ENCODE results near the gene GATB.

The GATB gene

DNA sequence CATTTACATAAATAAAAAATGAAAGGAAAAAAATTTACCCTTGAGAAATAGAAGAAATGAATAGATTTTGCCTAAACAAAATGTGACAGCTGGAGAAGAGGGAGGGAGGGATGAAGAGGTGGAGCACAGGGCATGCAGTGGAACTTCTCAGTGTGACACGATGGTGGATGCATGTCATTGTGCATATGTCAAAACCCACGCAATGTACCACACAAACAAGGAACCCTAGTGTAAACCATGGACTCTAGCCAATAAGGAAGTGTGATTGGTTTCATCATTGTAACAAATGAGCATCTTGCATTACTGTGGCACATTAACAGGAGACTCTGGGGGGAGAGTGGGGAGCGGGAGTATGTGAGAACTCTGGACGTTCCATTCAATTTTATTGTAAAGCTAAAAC is 58.6 kb downstream of the GATB start:
- in situ Hi-C loops (cut with HindIII; ENCODE audit: low sequenced_read_pairs): no loop called here

DNA sequence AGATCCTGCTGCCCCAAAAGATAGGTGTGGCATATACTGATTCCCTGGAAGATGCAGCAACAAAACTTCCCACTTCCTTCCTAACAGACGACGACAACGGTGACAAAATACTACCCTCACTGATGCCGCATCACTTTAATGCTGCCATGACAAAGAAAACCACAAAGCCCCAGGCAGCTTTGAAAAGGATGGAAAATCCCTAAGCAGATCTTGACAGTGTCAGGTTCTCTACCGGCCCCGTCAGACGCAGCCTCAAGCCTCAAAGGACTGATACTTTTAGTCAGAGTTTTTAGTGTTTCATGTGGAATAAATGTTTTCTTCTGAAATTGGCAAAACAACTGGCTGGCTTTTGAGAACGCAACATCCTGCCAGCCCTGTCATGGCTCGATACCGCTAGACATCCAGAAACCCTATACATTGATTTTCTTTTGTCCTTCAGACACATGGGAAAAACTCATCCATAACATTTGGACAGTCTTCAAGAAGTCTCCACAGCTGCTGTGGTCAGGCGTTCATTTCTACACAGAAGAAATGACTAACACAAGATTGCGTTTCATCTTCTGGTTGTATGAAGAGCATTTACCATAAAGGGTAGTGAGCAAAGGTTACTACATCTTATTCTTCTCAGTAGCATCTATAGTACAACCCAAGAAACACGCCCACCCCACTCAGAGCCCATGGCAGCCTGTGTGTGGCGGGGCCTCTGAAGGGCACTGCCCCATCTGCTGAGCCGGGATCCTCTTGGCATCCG is 60.1 kb downstream of the GATB start:
- in situ Hi-C loops (cut with HindIII; ENCODE audit: low sequenced_read_pairs): no loop called here

DNA sequence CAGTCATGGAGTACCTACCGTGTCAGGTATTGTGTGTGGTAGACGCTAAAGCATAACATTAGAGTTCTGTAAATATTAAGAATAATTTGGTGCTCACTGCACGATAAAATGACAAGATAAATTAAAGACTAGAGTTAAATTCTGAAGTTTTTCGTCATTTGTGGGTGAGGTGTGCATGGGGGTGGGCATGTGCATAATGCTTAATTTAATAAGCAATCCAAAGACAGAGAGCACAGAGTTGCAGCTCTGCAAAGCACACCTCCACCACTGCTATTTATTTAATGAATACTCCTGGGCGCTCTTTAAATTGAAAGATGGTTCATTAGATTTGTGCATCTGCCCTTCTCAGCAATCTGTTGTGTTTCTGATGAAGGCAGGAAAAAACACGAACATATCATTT is 62.6 kb downstream of the GATB start:
- in situ Hi-C loops (cut with HindIII; ENCODE audit: low sequenced_read_pairs): no loop called here

DNA sequence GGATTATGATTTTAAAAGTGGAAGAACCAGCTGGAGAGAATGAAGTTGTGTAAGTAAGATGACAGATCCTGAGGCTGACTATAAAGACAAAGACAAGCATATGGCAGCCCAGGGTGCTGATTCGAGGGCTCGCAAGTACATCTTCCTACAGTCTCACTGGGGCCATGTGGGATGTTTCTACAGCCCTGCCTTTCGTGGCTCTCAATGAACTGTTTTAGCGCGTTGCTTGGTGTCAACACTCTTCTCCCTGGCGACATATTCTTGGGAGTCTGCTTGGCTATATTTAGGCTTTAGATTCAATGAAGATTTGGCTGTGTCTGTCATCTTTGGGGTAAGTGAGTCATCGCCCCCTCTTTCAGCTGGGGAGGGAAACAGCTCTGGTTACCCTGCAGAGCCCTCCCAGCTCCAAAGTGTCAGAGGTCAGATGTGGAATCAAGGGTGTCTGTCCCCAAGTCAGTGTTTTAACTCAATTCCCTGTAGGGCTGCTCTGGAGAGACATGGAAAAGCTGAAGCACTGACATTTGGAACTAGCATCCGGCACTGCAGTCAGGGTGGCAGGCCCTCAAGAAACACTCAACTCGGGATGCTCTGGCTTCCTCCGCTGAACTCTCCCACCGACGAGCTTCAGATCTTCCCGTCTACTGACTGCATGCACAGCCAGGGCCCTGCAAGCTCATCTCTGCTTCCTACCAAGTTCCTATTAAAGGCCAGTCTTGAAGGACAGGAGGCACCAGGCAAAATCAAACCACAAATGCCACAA is 65.7 kb downstream of the GATB start:
- in situ Hi-C loops (cut with HindIII; ENCODE audit: low sequenced_read_pairs): no loop called here

DNA sequence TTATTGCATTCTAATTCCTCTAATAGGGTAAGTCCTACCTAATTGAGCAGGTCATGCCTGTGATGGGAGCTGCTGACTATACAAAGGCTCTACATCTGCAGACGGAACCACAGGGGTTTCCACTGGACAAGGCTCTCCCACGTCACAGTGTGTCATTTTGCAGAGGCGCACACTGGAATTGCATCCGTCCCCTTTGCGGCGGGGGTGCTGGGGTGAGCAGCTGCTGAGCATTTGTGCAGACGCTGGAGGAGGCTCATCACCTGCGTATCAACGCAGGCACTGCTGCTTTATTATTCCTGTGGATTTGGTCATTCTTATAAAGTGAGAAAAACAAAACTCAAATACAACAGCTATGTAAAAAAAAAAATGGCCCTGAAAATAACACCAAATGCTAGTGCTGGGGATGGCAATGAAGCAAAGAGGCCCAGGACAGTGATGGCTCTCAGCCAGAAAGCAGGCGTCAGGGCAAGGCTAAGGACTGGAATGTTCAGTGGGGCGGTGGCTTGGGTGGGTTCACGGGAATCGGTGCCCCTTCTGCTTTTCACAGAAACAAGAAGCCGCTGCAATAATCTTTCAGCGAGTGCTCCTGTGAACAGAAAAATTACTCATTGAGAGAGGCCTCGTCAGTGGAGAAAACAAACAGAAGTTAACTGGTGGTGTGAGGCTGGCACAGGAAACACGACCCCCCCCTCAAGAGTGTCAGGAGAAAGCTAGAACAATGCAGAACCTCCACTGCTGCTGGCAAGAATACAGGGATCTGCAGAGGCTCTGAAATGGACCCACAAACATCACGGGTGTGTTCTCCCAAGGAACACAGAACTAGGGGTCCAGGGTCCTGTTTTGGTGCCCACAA is 67.8 kb downstream of the GATB start:
- in situ Hi-C loops (cut with HindIII; ENCODE audit: low sequenced_read_pairs): no loop called here

DNA sequence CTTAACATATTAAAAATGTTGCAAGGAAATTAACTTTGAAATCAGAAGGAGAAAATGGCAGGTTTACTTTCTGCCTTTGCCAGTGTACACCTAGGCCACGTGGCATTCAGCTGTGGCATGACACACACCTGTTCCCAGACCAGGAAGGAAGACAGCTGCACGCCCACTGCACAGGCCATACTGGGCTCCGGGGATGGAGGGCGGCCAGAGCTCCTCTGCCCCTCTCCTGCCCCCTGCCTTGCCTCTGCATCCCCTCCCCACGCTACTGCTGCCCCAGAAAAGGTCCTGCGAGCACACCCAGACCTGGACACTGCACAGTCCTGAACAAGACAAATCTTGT is 68.4 kb downstream of the GATB start:
- in situ Hi-C loops (cut with HindIII; ENCODE audit: low sequenced_read_pairs): no loop called here

DNA sequence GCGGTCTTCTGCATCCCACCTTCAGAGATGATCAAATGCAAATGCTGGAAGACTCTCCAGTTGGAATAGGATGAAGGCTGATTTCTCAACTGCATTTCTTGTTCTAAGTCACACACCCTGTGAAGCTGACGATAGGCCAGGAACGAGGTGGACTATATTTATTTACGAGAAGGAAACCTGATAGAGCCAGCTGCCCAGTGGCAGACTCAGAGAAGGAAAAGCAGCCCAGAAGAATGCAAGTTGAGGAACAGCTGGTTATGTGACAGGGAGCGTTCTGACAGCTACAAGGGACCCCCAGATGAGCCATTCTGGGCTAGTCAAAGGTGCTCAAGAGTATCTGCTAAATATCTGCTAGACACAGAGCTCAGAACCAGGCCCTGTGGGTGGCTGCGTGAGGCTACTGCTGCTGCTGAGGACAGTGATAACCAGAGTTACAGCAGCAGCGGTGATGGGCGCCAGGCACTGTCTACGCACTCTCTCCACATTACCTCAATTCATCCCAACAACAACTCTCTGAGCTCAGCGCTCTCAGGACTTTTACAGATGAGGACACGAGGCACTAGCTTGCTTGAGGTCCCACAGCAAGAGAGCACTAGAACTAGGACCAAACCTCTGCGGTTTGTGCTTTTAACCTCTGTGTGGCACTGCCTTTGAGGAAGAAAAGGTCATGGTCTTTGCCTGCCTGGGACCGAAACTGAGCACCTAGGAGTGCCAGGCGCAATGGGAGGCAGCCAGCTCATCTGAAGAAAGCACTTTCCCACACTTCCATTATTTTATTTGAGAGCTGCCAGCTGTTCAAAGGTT is 69.0 kb downstream of the GATB start:
- in situ Hi-C loops (cut with HindIII; ENCODE audit: low sequenced_read_pairs): no loop called here

DNA sequence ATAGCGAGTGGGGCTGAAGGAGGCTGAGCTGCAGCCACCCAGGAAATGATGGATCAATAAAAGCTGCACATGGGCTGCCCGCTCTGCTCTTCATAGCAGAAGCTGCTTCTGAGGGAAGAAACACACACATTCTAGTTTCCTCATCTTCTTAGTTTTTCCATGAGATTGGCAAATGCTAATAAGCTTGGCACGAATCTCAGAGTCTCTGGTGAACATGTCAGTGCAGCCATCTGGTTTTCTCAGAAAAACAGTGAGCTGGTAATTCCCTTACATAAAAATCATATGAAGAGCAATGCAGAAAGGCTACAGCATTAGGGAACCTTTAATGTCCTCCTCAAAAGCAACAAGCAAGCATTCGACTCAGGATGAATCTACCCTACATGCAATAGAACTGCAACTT is 69.9 kb downstream of the GATB start:
- in situ Hi-C loops (cut with HindIII; ENCODE audit: low sequenced_read_pairs): no loop called here

DNA sequence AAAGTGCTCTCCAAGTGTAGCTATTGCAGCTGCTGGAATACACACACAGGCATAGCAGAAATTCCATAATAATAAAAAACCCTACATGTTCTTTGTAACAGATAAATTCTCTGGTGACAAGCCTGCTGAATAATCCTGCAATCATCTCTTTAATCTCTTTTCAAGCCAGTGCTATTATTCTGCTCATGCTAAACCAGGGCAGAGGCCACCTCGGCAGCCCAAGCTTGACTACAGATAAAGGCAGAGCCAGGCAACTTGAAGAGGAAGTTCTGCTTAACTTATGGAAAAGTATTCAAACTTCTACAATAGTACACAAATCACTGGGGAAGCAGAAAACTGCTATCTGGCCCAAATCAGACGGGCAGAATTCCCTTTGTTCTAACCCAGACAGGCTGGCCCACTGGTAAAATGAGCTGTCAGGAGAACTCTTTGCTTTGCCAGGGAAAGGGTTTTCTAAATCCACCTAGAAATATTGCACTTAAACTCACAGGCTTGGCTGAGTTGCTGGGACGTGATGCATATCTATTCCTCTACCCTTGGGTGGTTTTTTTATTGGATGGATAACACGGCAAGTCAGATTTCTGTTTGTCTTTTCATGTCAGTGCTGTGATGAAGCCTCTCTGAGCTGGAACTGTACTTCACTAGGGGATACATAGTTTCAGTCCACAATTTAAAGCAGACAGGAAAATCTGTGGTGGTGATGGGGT is 70.5 kb downstream of the GATB start:
- in situ Hi-C loops (cut with HindIII; ENCODE audit: low sequenced_read_pairs): no loop called here

DNA sequence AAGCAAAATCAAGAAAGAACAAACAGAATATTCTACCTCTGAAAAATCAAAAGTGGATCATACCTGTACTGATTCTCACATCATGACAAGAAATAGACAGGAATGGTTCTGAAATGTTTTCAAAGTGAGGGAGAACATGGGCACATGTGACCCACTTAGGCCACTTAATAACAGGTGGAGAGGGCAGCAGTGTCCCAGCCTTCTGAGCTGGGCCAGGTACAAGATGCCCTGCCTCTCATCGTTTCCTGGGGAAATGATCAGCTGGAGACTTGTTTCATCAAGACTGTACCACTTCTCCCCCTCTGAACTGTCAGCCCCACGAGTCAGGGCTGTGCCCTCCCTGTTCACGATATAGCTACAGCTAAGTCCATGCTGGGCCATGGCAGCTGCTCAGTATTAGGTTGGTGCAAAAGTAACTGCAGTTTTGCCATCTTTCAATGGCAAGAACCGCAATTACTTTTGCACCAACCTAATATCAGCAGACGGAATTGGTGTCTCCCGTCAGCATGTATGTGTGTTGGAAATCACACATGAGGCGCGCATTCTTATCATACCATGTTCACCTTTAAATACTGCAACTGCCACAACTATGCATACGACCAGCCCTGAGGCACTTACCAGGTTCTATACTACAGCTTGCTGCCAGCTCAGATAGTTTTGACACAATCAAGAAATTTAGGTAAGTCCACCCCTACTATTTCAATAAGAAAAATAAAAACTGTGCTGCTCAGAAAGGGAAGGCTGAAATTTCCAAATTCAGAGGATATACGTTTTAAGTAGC is 71.4 kb downstream of the GATB start:
- in situ Hi-C loops (cut with HindIII; ENCODE audit: low sequenced_read_pairs): no loop called here

DNA sequence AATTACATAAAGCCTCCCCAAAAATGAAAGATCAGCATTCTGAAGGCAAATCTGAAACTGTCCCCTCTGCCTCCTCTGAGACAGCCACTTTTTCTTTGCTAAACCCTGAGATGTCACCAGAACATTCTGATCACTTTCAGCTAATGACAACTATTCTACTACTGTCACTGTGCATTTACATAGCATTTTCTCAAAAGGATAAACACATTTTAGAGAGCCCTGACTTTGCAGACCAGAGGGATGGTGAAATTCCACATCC is 72.1 kb downstream of the GATB start:
- in situ Hi-C loops (cut with HindIII; ENCODE audit: low sequenced_read_pairs): no loop called here

DNA sequence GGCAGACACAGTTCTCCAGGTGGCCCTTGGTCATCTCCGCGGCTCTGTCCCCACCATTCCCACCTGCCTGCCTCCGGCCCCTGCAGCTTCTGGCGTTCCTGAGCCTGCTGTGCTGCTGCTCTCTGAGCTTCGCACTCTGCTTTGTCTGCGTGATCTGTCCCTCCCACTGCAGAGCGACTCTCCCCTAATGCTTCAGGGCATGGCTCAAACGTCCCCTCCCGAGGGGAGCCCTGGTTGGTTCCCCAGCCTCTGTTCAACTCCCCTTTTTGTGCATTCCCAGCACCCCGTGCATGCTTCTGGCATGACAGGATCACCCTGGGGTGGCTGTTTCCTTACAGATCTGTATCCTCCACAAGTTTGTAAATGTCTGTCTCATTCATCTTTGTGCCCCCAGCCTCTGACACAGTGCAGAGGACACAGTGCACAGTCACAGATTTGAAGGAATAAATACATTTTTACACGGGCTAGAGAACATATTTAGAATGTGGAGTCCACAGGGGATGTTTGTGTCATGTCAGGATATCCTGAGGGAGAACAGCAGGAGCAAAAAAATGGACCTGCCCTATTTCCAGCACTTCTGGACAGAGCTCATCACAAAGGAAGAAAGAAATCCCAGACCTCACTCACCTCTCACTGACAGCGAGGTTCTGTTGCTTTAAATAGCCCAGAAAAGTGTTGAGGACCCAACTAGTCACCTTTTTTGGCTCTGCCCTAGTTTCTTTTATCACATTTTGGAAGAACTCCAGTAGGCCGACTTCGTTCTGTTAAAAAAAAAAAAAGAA is 72.6 kb downstream of the GATB start:
- in situ Hi-C loops (cut with HindIII; ENCODE audit: low sequenced_read_pairs): no loop called here

DNA sequence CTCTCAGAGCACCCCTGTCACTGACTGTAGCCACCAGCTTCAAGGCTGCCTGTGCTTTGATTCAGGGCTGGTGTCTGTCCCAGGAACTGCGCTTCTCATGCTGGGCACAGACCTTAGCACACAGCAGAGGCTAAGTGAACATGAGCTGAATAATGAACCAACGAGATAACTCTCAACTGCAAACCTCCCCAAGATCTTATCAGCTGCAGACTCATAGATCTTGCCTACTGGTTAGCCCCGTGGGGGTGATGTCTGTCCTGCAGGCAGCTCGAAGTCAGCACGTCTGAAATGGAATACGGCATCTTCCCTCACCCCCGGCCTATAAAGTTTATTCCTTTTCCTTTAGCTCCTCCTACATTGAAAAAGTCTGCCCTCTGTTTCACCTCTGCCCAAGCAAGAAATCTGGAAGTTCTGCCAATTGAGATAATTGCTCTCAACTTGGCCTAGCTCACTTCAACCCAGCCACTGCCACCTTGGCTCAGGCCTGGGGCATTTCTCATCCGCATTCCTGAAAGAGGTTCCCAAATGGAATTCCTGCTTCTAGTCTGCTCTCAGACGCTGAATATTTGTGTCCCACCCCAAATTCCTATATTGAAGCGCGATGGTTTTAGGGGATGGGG is 73.7 kb downstream of the GATB start:
- in situ Hi-C loops (cut with HindIII; ENCODE audit: low sequenced_read_pairs): no loop called here

DNA sequence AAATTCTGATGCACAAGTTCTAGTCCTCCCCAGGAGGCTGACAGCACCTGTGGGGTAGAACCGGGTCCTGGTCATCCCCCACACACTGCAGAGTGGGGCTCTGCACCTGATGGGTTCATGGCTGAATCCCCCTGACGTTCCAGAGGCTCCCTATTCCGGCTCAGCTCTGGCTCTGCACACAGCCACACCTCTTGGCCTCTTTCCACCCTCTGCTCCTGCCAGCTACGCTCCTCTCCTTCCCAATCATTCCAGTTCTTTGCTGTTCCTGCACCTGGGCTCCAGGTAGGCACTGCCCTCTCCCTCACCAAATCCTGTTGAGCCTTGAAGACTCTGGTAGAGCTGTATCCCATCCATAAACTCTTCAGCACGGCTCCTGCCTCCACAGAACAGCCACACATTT is 75.5 kb downstream of the GATB start:
- in situ Hi-C loops (cut with HindIII; ENCODE audit: low sequenced_read_pairs): no loop called here

DNA sequence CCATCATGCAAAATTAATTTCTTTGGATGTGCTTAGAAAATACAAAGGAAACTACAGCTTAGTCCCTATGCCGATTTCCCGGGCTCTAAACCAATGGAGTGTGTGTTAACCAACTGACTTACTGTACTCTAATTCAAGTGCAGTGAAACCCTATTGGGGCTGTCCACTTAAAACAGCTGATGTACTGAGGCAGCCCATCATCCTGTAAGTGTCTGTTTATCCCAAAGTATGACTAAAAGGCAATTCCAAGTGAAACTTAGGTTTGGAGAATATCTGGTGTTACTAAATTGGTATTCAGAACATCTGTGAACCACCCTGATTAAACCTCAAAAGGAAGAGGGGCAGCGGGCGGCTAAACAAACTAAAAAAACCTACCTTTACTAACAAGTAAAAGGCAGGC is 79.7 kb downstream of the GATB start:
- in situ Hi-C loops (cut with HindIII; ENCODE audit: low sequenced_read_pairs): no loop called here

DNA sequence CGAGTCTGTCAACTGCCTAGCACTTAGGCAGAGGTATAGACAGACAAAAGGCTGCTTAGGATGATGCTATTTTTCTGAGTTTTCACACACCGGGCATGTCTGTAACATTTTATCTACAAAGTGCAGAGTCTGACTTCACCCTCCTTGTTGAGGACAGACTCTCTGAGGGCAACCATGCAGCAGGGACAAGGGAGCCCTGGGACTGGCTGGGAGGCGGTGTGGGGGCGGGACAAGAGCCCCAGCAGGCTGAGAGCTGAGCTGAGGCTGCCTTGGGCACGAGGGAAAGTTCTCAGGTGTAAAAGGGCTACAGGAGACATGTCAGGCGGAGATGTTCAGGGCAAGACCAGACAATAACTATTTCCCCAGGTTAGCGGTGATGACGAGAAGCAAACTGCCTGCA is 81.6 kb downstream of the GATB start:
- in situ Hi-C loops (cut with HindIII; ENCODE audit: low sequenced_read_pairs): no loop called here

DNA sequence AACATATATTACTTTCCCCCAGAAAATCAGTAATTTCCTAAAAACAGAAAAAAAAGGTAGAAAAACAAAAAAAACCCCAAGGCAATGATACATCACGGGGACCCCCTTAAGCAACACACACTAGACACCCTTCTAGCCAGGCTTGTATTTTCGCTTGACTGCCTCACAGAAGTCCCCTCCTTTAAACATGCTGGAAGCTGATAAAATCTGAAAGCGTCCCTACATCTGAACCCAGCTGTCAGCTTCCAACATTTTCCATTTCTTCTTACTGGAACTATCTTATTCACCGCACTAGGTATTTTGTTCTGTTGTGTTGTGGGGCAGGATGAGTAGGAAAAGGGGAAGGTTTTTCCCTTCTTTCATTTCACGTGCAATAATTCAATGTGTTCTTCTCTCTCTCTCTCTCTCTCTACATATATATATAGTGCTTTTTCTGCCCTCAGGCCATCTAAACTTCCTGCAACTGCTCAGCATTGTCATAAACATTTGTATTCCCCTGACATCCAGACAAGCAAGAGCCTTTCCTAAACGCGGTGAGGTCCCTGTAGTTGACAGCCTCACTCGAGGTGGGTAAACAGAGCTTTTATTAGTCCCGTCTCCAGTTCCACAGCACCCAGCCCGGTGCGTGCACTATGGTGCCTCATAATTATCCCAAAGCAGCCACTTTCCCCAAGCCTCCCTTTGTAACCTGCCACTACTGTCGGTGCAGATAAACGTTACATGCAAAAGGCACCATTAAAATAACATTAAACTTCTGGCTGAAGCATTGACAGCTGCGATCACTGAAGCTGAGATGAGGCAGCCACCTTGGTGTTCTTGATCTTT is 82.5 kb downstream of the GATB start:
- in situ Hi-C loops (cut with HindIII; ENCODE audit: low sequenced_read_pairs): no loop called here

DNA sequence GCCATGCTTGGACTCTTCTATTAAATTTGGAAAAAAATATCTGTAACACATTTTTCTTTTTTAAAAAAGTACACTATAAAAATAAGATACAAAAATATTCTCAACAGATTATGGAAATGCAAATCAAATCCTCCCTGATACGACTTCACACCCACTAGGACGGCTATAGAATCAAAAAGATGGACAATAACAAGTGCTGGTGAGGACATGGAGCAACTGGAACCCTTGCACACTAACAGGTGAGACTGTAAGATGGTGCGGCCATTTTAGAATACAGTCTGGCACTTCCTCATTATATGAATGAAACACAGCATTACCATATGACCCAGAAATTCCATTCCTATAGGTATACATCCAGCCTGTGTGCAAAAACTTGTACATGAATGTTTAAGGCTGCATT is 83.6 kb downstream of the GATB start:
- in situ Hi-C loops (cut with HindIII; ENCODE audit: low sequenced_read_pairs): no loop called here
